HG02938 (cell line): ENCODE results near the gene NPRL2.

Experiments used
- ATAC-seq: cut with Tn5 transposase; IDR thresholded peaks from one replicate; pipeline ENCODE4 v1.9.1; 2021; ENCODE audit warnings: mild to moderate bottlenecking, moderate library complexity; ENCODE audit not compliant: unreplicated experiment

NPRL2 gene

DNA sequence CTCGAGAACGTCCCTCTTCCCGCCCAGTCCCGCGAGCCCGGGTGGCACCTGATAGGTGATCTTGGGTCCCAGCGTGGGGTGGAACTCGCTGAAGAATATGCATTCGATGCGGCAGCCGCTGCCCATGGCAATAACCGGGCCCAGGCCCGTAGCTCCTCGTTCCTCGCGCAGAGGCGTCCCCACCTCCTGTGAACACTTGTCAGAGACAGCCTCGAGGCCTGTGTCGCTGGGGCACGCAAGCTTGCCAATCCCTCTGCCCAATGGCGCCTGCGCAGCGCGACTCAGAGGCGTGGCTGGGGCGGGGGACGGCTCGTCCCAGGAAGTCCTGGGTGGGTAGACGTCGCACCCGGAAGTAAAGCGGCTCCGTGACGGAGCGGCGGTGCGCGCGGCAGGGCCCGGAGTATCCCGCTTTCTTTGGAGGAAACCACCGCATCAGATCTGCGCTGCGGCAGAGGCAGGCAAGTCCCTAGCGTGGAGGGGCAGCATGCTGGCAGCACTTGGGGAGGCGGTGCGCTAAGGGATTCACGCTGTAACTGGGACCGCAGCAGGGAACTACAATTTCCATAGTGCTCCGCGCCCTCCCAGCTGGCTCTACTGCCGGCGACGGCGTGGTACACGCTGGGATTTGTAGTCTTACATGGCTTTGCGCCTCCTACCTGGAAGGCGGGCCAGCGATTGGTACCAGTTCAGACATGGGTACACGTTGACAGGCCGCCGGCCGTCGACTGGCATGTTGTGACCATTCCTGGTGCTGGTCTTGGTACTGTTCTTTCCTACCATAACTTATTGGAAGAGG lies at the start of gene NPRL2, which contains the start of gene CYB561D2:
TSS of gene NPRL2 (minus strand) at position 249 of the 796 bp plus-strand sequence. CDS start at position 126, 123 bp downstream.
TSS of gene CYB561D2 (plus strand) at position 336 of the 796 bp plus-strand sequence. CDS start 572 bp downstream, outside the sequence.
- ATAC-seq = peak; percentile 82

DNA sequence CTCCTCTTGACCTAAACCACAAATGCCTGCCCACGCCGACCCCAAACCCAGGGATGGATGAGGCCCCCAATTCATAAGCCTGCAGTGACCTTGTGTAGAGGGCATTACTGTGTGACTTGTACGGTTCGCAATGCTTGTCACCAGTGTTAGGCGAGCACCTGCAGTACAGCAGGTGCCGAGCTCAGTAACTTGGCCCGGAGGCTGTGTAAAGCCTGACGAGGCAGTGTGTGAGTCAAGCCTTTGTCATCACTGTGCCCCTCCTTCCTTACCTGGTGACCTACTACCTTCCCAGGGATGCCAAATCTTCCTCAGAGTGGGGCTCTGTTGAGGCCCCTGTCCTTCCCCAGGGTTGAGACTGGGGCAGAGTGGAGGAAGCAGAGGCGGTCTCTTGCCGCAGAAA lies 45.9 kb upstream of the NPRL2 start:
- ATAC-seq = no peak

DNA sequence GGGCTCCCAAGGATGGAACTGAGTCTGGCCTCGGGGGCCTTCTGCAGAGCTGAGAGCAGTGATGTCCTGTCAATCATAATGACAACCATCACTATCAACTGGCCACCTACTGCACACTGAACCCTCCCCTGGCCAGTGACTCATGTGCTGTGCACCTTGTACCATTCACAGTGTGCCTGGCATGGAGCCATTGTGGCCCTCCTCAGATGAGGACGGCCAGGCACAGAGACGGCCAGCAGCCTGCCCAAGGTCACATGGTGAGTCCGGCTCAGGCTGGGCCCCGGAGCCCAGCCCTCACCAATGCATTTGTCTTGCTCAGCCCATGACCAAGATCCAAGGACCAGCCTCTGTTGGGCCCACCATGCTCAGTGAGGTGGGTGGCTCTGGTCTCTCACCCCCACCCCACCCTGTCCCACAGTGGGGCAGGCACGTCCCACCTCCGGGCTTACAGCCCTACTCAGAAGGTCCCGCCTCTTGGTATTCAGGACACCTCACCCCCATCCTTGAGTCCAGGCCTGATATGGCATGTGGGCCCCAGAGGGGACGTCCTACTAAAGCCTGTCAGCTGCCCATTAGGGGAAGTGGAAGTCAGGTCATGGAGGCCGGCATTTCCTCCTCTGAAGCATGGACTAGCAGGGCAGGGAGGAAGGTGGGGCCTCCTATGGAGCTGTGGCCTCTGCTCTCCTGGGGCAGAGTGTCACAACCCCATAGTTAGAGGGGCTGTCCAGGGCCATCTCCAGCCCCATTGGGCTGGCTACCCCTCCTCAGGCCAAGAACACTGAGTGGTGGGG lies 44.7 kb upstream of the NPRL2 start:
- no peak for ATAC-seq

DNA sequence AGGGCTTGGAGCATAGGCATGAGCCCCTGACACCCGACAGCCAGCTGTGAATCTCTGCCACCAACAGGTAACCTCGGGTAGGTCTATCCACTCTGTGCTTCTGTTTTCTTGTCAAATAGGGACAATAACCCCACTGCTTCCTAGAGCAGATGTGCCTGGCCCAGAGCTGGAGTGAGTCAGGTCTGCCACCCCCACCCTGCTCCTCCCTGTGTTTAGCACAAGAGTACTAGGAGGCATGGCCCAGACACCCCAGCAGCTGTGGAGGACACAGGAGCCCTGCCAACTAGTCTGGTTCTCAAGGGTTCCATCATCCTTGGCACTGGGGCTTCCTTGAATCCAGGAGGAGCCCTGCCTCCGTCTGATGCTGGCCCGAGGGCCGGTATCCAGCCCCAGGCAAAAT lies 42.5 kb upstream of the NPRL2 start:
- no peak for ATAC-seq

DNA sequence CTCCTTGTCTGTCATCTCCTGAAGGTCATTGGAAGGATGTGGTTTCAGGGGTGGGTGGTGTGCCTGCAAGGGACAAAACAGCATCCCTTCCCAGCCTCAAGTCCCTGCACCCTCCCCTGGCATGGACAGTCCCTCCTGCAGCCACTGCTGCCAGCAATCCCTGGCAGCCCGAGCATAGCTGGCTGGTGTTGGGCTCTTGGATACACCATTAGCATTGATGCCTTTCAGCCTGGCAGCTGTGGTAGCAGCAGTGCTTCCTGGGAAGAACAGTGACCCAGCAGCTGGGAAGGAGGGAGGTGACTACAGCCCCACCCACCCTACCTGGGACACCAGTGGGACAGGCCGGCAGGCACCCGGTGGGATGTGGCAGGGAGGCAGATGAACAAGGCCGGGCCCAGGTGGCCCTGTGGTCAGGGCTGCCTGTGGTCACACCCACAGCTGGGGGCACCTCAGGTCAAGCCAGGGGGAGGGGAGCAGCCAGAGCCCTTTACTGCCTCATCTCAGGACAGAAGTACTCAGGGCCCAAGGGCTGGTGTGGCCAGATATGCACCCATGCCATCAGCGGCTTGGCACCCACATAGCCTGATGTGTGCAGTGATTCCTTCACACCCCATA lies 41.6 kb upstream of the NPRL2 start:
- no peak for ATAC-seq

DNA sequence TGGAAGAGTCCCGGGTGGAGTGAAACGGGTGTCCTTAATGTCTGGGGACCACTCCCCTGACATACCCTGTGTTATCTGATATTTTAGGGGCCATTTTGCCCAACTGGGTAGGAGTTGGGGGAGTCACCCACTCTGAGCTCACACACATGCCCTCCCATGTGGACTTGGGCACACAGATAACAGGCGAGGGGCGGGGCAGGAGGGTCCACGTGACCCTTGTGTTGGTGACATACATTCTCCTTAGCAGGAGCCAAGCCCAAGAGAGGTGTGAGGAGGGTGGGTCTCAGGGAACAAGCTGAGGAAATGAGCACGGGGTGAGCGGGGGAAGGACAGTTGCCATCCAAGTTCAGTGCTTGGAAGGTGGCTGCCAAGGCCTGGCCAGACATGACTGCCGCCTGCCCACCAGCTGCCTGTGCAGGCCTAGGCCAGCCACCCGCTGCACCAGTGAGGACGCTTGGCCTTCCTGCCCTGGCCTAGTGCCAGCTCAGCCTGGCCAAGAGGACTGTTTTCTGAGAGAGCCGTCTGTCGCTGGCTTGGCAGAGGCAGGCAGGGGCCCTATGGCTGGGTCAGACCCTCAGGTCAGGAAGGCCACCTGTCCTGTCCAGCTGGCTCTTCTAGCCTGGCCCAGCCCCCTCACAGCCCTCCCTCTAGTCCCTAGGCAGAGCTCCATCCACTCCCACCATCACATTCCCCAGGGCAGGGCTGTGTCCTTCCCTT lies 40.1 kb upstream of the NPRL2 start:
- ATAC-seq = no peak

DNA sequence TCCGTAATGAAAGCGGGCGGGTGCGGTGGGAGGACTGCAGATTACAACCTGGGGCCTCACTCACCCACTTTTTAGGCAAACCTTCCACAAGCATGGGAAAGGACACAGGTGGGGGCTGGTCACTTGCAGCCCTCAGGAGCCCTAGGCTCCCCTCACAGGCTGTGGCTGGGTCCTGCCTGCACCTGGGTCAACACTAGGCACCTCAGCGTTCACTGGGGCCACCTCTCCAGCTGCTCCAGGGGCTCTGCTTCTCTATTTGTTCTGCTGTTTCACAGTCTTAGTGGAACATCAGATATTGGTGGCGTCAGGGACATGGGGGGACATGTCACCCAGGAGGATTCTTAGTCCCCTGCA lies 38.8 kb upstream of the NPRL2 start:
- no peak for ATAC-seq

DNA sequence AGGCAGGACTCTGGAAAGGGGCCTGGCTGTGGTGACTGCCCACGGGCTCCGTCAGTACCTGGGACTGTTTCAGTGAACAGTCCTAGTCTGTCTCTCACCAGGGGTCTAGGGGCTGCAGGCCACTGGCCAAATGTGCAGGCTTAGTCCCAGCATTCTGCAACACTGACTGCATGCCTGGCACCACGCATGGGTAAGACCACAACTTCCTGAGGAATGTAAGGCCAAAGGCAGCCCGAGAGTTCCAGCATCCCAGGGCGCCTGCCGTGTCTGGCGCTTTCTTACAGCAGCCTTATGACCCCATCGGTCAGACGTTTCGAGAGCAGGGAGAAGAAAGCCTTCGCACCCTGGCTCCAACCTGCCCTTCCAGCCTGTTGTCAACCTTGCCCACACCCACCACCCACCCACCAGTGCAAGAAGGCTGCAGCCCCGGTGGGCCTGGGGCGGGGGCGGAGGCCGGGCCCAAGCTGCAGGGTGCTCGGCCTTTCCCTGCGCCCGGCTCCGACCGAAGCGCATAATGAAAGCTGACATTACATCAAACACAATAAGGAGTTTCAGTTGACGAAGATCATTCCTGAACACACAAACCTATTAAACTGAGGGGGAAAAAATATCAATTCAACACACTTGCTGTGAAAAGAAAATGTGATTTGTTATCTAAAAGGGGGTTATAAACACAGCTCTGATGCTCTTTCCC lies 38.3 kb upstream of the NPRL2 start:
- ATAC-seq = no peak

DNA sequence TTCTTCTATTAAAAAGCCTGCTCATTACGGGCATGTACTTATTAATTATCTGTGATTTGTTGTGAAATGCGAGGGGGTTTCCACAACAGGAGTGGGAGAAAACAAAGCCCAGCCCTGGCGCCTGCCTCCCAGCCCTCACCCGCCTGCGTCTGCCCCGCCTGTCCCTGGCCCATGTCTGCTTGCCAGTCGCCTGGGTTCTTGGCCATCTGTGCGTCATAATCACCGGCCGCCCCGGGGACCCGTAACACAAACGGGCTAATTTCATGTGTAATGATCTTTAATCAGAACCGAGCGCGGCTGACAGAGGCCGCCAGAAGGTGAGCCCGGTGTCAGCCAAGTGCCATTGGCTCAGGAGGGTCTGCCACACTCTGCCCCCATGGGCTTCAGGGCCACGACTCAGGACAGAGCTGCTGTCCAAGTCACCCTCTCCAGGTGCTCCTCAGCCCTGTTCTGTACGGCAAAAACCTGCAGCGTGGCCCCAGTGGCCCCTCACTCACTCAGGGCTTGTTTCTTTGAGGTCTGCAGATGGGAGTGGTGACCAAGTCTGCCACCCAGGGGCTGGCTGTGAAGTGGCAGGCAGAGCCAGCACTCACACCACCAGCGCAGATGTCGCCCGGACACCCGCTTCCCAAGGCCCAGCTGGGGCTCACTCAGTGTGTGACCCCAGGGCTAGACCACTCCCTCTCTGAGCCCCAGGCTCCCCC lies 37.6 kb upstream of the NPRL2 start:
- no peak for ATAC-seq

DNA sequence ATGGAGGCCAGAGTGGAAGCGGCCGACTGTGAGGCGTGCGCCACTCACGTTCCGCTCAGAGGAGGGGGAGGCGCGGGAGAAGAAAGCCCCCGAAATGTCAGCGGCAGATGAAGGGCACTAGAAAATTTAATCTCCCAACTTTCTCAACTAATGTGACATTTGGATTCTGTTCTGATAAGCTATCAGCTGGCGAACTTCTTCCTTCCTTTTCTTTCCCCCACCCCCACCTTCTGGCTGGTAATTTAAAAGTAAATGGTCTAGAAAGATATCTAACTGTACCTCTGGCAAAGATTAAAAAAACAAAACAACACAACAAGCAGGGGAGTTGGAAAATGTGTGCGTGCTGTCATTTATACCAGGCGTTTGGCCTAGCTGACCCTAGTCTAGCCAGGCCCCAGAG lies 35.2 kb upstream of the NPRL2 start:
- no peak for ATAC-seq

DNA sequence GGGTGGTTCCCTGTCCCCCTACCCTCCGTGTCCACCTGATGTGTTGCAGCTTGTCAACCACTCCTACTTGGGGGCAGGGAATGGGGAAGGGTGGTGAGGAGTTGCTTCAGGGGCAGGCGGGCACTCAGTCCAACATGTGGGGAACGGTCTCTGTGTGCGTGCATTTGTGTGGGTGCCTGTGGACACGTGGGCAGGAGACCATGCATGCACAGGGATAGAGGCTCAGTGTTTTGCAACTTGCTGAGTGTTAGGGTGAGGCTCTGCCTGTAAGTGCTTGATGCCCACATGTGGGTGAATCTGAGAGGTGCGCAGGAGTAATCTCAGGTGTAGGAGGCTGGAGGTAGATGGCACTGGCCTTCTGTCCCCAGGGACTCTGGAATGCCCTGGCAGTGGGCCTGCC lies 33.2 kb upstream of the NPRL2 start:
- no peak for ATAC-seq

DNA sequence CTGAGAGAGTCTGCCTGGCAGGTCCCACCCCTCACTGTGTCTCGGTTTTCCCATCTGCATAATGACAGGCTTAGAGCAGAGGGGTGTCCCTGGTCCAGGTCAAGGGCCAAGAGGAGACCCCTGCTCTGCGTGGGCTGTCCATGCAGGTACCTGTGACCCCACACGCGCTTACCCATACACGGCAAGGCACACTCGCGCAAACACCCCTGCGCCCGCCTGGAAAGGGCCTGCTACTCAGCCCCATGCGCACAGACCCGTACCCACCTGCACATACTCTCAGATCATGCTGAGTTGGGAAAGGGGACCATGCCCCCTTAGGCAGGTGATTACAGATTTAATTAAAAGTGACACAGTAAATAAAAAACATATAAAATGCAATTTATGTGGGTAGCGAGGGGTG lies 32.1 kb upstream of the NPRL2 start:
- ATAC-seq = no peak

DNA sequence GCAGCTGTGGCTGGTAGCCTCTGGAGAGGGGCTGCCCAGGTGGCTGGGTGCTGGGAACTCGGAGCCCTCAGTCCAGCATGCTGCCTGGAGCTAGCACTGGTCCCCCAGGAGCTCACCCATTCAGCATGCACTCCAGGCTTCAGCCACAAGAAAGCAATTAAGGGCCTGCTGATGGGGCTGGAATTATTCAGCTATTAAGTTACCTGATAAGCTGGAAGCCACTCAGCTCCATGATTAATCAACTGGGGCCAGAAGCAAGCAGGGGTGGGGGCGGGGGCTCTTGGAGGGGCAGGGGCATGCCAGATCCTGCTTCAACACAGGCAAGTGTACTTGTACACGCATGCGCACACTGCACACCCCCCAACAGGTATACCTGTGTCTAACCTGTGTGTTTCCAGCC lies 30.8 kb upstream of the NPRL2 start:
- no peak for ATAC-seq

DNA sequence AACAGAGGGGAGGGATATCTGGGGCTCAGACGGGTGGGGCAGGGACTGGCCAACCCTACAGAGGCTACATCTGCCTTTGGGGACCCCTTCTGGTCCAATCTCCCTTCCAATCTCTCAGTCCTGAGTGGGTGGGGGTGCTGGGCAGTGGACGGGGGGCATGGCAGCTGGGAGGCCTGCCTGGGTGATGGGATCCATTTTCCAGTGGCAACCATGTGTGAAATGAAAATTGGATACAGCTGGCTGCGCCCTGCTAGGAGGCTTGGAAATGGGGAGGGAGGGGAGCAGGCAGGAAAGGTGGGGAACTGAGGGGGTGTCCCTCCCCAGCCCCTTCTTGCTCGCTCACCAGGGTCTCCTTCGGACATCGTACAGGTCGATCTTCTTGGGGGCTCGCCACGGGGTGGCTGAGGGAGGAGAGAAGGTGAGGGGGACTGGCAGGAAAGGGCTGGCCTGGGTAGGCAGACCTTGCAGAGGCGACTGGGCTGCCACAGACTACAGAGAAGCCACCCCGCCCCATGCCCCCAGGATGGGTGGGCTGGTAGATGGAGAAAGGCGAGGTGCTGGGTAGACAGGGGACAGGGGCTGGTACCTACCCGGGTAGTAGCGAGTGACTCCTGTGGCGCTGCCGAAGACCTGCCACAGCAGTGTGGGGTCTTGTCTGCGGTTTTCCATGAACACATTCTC lies 30.0 kb upstream of the NPRL2 start:
- no peak for ATAC-seq

DNA sequence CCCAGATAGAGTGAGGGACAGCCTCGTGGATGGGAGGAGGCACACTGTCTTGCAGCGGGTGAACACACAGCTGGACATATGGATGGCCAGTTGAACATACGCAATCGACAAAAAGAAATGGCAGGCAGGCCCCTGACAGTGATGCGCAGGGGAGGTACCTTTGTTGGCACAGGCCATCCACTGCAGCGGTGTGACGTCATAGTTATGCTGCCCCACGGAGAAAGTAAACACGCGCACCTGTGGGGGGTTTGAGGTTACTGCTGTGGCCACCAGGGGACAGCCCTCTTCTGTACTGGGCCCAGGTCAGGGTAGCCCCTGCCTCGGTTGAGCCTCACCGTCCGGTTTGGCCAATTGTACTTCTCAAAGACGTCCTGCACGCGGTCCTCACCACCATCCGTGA lies 28.2 kb upstream of the NPRL2 start:
- ATAC-seq = no peak

DNA sequence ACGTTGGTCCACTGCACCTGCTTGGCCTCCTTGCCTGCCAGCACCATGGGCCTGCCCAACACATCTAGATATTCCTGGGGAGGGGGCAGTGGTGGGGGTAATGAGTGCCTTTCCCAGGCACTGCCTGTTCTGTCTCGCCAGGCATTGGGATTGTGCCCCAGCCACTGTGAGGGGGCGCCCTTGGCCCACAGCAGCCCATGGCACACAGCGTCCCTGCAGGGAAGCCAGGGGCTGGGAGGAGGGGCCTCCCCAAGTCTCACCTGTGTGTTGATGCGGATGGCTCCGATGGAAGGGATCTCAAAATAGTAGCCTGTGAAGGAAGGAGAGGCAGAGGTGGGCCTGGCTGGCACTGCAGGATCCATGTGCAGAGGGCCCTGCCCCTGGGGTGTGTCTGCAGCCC lies 27.4 kb upstream of the NPRL2 start:
- no peak for ATAC-seq

DNA sequence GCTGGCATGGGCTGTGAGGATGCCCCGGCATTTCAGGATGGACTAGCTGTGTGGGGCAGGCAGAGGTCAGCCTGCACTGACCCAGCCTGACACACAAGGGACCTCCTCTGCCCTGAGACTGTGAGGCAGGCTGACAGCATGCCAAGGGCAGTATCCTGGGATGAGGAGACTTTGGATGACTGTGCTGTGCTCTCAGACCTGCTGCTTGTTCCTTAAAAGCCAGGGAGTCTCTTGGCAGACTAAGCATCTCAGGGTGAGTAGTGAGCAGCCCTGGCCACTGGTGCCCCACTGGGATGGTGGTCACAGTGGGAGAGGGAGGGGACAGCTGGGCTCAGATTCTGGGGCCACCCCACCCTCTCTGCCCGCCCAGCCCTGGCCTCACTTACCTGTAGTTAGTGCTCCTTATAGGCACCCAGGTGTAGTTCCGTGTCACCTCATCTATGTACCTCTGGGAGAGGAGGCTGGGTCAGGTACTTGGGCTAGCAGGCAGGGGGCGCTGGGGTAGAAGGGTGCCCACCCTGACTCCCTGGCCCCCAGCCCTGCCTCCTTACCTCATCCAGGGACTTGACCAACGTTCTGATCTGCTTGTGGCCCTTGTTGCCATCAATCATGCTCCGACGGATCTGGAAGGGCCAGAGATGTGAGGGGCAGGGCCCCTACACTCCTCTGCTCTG lies 24.8 kb upstream of the NPRL2 start:
- no peak for ATAC-seq

DNA sequence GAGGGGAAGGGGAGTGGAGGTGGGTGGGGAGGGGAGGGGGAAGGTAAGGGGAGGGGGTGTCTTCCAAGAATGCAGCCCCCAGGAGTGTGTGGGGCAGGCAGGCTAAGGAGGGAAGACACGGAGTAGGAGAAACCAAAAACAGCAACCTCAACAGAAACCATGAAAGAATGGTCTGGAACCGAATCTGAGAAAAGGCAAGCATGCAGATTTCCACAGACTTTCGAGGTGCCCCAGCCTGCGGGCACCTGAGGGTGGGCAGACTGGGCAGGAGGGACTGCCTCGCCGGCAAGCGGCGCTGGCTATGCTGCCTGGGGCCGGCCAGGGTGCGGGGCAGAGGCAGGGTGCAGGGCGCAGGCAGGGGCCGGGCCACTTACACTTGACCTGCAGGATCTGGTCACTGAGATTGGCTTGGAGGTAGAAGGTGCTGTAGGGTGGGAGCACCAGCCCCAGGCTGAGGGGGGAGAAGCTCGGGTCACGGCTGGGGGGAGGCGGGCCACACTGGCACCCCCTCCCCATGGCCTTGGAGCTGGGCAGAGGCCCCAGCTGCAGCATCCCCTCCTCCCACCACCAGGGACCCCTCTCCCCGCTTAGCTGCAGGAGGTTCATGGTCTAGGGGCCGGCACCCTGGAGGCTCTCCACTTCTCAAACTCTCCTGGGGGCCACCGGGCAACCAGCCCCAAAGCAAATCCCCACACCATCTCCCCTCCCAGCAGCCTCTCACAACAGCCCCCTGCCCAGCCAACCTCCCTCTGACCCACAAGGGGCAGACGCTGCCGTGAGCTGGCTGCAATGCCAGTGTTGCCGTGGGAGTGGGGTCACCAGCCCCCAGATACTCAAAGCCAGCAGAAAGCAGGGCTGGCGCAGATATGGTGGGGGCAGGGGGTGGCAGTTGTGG lies 24.0 kb upstream of the NPRL2 start:
- ATAC-seq = no peak
